HG03457 (cell line): ENCODE results near the gene TAS2R4.
"Not testable (repeated sequence)": the region's sequence is repeated elsewhere in the genome, so short reads cannot be mapped to it uniquely, and the experiment has no call there.

Experiments used
- ATAC-seq: cut with Tn5 transposase; IDR thresholded peaks from one replicate; pipeline ENCODE4 v1.9.1; 2021; ENCODE audit warnings: moderate number of reproducible peaks; ENCODE audit not compliant: unreplicated experiment

The TAS2R4 gene

DNA sequence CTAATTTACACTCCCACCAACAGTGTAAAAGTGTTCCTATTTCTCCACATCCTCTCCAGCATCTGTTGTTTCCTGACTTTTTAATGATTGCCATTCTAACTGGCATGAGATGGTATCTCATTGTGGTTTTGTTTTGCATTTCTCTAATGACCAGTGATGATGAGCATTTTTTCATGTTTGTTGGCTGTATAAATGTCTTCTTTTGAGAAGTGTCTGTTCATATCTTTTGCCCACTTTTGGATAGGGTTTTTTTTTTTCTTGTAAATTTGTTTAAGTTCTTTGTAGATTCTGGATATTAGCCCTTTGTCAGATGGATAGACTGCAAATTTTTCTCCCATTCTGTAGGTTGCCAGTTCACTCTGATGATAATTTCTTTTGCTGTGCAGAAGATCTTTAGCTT is 46.0 kb downstream of the TAS2R4 start:
- ATAC-seq = not testable (repeated sequence)
